T47D (cell line): ENCODE results near the gene SPZ1.
A peak's percentile ranks its signal among the peaks of the same experiment; 100 is the strongest.
"Not testable (repeated sequence)": the region's sequence is repeated elsewhere in the genome, so short reads cannot be mapped to it uniquely, and the experiment has no call there.

Experiments used
- DNase-seq, 2 experiments: peaks; one replicate each; pipeline versions ENCODE4 v3.0.0 to v3.0.0-alpha.2; 2011 to 2012; ENCODE audit warnings: low read depth in 1 of 2, low spot score in 1 of 2
- JUND ChIP-seq: IDR thresholded peaks from 2 replicates; pipeline ENCODE4 v1.6.1; 2012; ENCODE audit warnings: low read depth
- in situ Hi-C: cut with HindIII; loops from 2 replicates; pipeline ENCODE4 v1.10.0; 2016; ENCODE audit warnings: low sequenced_read_pairs, low pct_unique_long_range_greater_than_20kb

SPZ1 gene

DNA sequence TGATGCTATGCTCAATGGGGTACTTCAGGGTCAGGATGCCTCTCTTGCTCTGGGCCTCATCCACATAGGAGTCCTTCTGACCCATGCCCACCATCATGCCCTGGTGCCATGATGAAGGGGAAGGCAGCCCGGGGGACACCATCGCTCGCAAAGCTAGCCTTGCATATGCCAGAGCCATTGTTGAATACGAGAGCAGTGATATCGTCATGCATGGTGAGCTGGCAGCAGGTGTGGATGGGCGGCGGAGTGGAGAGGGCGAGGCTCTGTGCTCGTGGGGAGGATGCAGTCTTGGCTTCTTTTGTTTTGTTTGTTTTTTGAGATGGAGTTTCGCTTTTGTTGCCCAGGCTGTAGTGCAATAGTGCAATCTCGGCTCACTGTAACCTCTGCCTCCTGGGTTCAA lies 17.2 kb upstream of the SPZ1 start:
- no peak for TF ChIP-seq JUND
- DNase-seq, result no peak
- in situ Hi-C loops, result no loop called here

DNA sequence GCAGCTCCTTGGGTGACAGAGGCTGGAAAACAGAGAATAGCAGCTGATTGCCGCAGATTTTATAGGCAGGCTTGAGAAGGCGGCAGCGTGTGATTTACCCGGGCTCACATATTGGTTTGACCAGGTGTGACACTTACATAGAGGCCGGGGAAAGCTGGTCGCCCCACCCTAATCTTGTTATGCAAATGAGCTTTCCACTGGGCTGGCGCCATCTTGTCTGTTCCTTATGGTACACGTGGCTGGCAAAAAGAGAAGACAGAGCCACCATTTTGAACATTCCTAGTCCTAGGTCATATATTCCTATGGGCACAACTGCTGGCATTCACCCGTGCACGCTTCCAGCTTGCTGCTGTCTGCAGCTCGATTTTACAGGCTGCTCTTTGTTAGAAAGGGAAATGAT lies 11.3 kb upstream of the SPZ1 start:
- no peak for TF ChIP-seq JUND
- no peak for DNase-seq
- in situ Hi-C loops, result no loop called here

DNA sequence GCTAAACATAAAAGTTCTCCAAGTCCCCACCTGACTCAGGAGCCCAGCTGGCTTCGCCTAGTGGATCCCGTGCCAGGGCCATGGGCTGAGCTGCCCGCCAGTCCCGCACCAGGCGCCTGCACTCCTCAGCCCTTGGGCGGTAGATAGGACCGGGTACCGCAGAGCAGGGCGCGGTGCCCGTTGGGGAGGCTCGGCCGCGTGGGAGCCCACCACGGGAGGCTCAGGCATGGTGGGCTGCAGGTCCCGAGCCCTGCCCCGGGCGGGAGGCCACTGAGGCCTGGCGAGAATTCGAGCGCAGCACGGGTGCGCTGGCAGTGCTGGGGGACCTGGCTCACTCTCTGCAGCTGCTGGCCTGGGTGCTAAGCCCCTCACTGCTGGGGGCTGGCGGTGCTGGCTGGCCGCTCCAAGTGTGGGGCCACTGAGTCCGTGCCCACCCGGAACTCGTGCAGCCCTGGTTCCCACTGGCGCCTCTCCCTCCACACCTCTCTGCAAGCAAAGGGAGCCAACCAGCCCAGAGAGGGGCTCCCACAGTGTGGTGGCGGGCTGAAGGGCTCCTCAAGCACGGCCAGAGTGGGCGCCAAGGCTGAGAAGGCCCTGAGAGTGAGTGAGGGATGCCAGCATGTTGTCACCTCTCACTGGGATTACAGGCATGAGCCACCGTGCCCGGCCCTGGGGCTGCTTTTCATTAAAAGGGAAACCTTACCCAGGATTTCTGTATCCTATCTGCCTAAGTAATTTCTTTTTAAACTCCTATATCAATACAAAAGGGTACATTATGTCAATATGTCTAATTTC lies 9.7 kb upstream of the SPZ1 start:
- TF ChIP-seq JUND, result no peak
- in situ Hi-C loops, result no loop called here

DNA sequence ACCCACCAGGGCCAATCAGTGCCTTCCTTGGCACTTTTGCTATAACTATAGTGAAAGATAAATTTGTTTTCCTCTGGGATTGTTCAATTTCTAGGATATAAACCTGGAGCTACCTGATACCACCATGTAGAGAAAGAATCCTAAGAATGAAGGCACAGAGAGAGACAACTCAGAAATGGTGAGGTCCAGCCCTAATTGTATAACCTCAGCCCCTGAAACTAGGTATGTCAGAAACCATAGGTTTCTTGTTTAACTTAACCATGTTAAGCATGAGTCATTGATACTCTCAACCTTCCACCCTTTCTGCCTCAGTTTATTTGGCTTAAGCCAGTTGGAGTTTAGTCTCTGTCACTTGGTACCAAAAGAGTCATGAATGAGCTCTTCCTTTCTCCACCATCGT lies 4.6 kb upstream of the SPZ1 start:
- in situ Hi-C loops, result no loop called here
- no peak for DNase-seq
- TF ChIP-seq JUND, result no peak

More for the DNA sequence above, 9.7 kb upstream of the SPZ1 start:
- DNase-seq, result no peak

DNA sequence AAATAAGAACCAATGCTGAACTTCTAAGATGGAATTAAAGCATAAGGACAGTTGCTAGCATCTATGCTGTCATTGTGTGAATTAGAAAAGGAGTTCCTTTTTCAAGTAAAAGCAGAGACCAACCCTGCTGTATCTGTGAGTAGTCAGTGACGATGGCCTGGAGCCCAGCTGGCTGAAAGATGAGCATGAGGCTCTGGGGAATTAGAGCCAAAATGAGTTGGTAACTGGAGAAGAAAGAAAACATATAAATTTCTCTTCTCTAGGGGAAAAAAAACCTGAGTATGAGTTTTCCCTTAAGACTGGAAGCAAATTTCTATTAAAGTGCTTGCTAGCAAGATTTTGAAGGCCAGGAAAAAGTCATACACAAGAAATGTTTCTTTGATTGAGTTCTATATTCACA lies 1.6 kb upstream of the SPZ1 start:
- no peak for TF ChIP-seq JUND
- no peak for DNase-seq
- in situ Hi-C loops, result no loop called here

DNA sequence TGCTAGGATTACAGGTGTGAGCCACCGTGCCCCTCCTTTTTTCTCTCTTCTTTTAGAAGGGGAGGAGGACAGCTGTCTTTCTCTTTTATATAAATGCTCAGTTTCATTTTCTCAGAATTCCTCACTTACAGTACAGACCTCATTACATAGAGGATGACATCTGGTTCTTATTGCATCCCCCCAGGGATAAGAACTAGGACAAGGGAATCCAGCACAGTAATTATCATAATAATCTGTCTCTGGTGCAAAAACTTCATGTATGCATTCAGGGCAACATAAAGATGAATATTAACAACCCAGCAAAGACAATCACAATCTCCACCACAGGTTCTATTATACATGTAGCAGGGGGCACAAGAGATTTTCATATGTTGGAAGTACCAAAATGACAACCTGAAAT lies 5.1 kb downstream of the SPZ1 start:
- DNase-seq, result no peak
- in situ Hi-C loops, result no loop called here
- no peak for TF ChIP-seq JUND

DNA sequence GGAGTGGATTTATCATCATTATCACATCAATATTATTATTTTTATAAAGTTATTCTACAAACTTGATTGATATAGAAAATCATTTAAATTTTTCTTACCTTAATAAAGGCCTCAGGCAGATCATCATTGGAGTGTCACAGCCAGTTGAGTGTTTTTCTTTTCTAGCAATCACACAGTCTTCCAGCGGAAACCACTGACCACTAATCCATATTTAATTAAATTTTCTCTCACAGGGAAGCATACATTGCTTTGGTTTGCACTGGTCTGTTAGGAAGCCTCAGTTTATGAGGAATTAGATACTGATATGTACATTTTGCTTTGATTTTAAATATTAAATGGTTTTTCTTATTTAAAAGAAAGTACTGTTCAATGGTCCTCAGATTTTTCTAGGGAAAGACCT lies 6.7 kb downstream of the SPZ1 start:
- no peak for TF ChIP-seq JUND
- in situ Hi-C loops, result no loop called here
- DNase-seq, result no peak

DNA sequence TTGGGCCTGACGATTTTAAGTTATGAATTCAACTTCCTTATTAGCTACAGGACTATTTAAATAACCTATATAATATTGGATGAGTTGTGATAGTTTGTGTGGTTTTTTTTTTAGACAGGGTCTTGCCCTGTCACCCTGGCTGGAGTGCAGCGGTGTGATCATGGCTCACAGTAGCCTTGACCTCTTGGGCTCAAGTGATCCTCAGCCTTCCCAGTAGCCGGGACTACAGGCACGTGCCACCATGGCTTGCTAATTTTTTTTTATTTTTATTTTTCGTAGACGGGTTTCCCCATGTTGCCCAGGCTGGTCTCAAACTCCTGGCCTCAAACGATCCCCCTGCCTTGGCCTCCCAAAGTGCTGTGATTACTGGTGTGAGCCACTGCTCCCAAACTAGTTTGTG lies 17.6 kb downstream of the SPZ1 start:
- no peak for TF ChIP-seq JUND
- no peak for DNase-seq
- in situ Hi-C loops, result no loop called here

DNA sequence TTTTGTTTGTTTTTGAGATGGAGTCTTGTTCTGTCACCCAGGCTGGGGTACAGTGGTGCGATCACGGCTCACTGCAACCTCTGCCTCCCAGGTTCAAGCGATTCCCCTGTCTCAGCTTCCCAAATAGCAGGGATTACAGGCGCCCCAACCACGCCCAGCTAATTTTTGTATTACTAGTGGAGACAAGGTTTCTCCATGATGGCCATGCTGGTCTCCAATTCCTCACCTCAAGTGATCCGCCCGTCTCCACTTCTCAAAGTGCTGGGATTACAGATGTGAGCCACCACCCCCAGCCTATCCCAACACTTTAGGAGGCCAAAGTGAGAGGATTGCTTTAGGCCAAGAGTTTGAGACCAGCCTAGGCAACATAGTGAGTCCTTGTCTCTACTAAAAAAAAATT lies 19.3 kb downstream of the SPZ1 start:
- DNase-seq, result no peak
- no peak for TF ChIP-seq JUND
- in situ Hi-C loops, result no loop called here

DNA sequence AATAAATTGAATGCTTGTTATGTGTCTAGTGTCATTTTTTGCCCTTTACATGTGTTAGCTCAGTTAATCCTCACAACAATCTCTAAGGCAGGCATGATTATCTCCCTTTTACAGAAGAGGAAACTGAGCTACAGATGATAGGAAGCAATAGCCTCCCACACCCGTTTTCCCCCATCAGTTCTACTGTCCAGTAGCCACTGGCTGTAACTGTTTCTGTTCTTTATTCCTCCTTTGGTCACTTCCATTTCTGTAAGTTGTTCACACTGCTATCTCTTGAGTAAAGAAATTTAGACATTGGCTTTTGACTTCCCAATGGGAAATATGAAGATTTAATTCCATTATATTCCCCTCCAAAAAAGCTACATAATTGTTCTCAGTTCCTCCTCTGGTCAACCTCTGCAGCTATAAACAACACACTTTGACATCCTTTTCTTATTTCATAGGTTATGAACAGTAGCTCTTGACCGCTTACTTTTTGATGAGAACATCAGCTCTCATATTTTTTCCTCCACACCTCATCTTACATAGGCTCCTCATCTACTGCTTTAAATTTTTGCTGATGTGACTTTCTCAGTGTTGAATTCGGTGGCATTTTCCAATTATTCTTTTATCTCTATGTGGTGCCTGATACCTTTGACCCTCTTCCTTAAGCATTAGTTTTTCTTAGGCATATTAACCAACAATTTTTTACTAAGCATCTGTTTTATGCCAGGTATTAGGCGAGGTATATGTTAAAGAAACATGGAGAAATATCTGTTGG lies 21.4 kb downstream of the SPZ1 start:
- no peak for DNase-seq
- in situ Hi-C loops, result no loop called here
- no peak for TF ChIP-seq JUND

DNA sequence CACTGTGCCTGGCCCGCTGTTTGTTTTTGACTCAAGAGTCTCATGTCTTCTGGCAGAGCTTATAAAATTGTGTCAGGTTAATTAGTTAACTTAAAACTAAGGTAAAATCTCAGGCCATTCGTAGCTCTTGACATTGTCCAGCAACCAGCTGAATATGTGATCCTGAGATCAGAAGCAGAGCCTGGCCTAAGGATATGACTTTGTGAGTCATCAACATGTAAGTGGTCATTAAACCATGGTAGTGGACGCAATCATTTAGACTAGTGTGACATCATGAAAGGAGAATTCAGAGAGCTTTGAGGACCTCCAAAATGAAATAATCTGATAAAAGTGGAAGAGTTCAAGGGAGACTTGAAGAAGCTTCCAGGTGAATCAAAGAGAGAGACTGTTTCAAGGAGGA lies 23.3 kb downstream of the SPZ1 start:
- in situ Hi-C loops, result no loop called here
- TF ChIP-seq JUND, result no peak
- no peak for DNase-seq

DNA sequence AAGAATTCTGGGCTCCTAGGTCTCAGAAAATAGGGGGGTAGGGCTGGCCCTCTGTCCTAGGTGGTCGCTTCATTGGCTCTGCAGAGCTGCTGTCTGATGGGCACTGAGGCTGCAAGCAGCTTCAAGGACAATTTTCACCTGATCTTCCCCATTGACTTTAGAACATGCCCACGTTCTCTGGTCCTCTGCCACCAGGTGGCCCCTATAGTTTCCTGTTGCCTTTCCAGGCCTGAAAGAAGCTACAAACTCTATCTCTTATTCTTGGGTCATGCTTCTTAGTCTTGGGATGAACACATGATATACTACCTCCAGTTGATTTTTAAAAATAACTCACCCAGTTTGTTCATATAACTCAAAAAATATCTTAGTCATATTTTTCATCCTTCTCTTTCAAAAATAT lies 26.3 kb downstream of the SPZ1 start:
- no peak for TF ChIP-seq JUND
- in situ Hi-C loops, result no loop called here
- peak; percentile 23 to 71 for DNase-seq

DNA sequence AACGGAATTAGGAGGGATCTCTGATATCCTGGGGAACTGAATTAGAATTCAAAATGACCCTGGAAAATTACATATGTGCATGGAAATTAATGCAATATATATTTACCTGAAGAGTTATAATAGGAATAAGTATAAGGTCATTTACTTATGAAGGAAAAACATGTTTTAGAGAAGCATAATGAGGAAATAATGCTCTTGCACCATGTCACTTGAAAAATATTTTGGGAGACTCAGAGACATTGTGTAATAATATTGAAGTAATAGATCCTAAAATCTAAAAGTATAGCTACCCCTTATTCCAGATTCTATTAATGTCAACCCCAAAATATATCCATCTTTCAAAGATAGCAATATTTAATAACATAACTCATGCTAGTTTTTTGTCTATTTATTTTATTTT lies 28.4 kb downstream of the SPZ1 start:
- in situ Hi-C loops, result no loop called here
- DNase-seq, result no peak
- no peak for TF ChIP-seq JUND

DNA sequence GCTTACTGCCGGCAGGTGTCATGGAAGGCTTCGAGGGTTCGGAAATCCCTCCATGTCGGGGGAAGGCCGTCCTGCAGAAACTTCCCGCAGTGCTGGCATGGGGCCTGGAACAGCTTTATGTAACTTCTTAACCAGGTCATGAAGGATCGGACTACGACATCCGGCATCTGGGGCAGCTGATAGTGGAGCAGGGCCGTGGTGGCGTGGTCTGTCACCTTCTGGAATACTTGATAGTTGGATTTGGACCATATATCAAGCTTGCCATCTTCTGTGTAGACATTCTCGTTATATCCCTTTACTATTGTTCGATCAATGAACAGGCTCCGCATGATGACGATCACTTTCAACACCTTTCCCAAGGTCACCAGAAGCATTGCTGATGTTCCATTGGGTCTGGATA lies 31.2 kb downstream of the SPZ1 start:
- DNase-seq, in situ Hi-C loops: not testable (repeated sequence)
